ENCODE data around the gene DYNLL1. TPM values are rescaled to one million over a fixed set of nuclear protein-coding genes. Genes with fewer than 3 reads are reported as not detected.

The DYNLL1 gene
- total and polyA plus RNA-seq, 2 of the 13 experiments (the other 11 are each of a cell fraction or from before 2014, with no cell fraction given) = 271 to 294 TPM

- TF ChIP-seq ADNP (CRISPR knock-in tag; IDR thresholded peaks at IDR 0.05) = no peak
- peak; percentile 49; the same call in 1 of the 2 replicates for TF ChIP-seq ZNF607 (CRISPR knock-in tag; IDR thresholded peaks at IDR 0.05; ENCODE audit: borderline replicate concordance)
- TF ChIP-seq KDM2A (CRISPR knock-in tag; IDR thresholded peaks at IDR 0.05; ENCODE audit: borderline replicate concordance, low read depth) = peak; percentile 63; the same call in 1 of the 2 replicates
- TF ChIP-seq YEATS4 (CRISPR knock-in tag; IDR thresholded peaks at IDR 0.05; ENCODE audit: borderline replicate concordance) = no peak
- no peak for TF ChIP-seq SKI (IDR thresholded peaks at IDR 0.05; ENCODE audit: partially characterized antibody)
- TF ChIP-seq ZNF446 (CRISPR knock-in tag; IDR thresholded peaks at IDR 0.05) = no peak
- no peak for TF ChIP-seq ATF2 (CRISPR knock-in tag; IDR thresholded peaks at IDR 0.05)
- TF ChIP-seq KDM3A (CRISPR knock-in tag; IDR thresholded peaks at IDR 0.05; ENCODE audit: low read depth) = no peak
- no peak for TF ChIP-seq DNMT3B (CRISPR knock-in tag; conservative IDR thresholded peaks at IDR 0.05)
- TF ChIP-seq HNRNPH1 (optimal IDR thresholded peaks at IDR 0.05; ENCODE audit: low read depth, low read length) = no peak
- no peak for TF ChIP-seq ZHX2 (IDR thresholded peaks at IDR 0.05; ENCODE audit: low read depth)
- 0 out of 2 replicates have a peak, but pooled peaks have one; percentile 27 for TF ChIP-seq ZHX2 (CRISPR knock-in tag; IDR thresholded peaks at IDR 0.05; ENCODE audit: borderline replicate concordance)
- TF ChIP-seq RELA (CRISPR knock-in tag; IDR thresholded peaks at IDR 0.05) = no peak
- TF ChIP-seq ZNF572 (CRISPR knock-in tag; IDR thresholded peaks at IDR 0.05) = no peak
- no peak for TF ChIP-seq GRHL1 (CRISPR knock-in tag; conservative IDR thresholded peaks at IDR 0.05)
- TF ChIP-seq NFKB2 (CRISPR knock-in tag; IDR thresholded peaks at IDR 0.05; ENCODE audit: borderline replicate concordance) = no peak
- TF ChIP-seq HOXA3 (CRISPR knock-in tag; IDR thresholded peaks at IDR 0.05) = no peak
Measured at GRCh38 chr12:120468821-120469449, 27.0 kb upstream of the DYNLL1 start (continued).
